PC-3 (cell line): ENCODE data around the gene SYT9. TPM values are rescaled to one million over a fixed set of nuclear protein-coding genes. Genes with fewer than 3 reads are reported as not detected.

Experiments used
- ATAC-seq: fragments of 200-7000 bp; cut with Tn5 transposase; 2 replicates; pipeline ENCODE4 v1.9.1; 2020; ENCODE audit warnings: mild to moderate bottlenecking, moderate library complexity
- BruUV-seq: library from RNA; stranded (reverse); fragments of 400-500 nt; replicated peaks from 2 replicates; lab custom pipeline; 2021; lab: Mats Ljungman, UMichigan
- CTCF ChIA-PET: fragments of 300-600 bp; sonication (Branson Sonifier 250); formaldehyde crosslinking; loops from one replicate; lab custom pipeline; 2022; ENCODE audit warnings: antibody characterized with exemption; lab: Charles Lee
- POLR2A ChIA-PET: fragments of 300-600 bp; sonication (Branson Sonifier 250); formaldehyde crosslinking; loops from one replicate; lab custom pipeline; 2022; ENCODE audit warnings: antibody characterized with exemption; ENCODE audit not compliant: unreplicated experiment; lab: Charles Lee
- DNase-seq: peaks from one replicate; pipeline ENCODE4 v3.0.0-alpha.2; 2015
- H2AFZ ChIP-seq: fragments of 300-600 bp; sonication (generic); 2 replicates; pipeline ENCODE4 v1.6.0; 2016; ENCODE audit warnings: antibody characterized with exemption, low read length
- H3F3A ChIP-seq: fragments of 300-600 bp; sonication (generic); one replicate; pipeline ENCODE4 v1.6.0; 2017; ENCODE audit warnings: antibody characterized with exemption, low read length, control low read depth, mild to moderate bottlenecking; ENCODE audit not compliant: unreplicated experiment
- H3K27ac ChIP-seq: fragments of 300-600 bp; sonication (generic); 2 replicates; pipeline ENCODE4 v1.5.1; 2016; ENCODE audit warnings: mild to moderate bottlenecking, low read length
- H3K27me3 ChIP-seq: fragments of 300-600 bp; sonication (generic); 2 replicates; pipeline ENCODE4 v1.6.1; 2016; ENCODE audit warnings: low read length, mixed read lengths
- H3K36me3 ChIP-seq: fragments of 300-600 bp; sonication (generic); 2 replicates; pipeline ENCODE4 v1.6.1; 2016; ENCODE audit warnings: low read depth, mixed run types, low read length, mixed read lengths
- H3K4me1 ChIP-seq: fragments of 300-600 bp; sonication (generic); 2 replicates; pipeline ENCODE4 v1.5.1; 2016; ENCODE audit warnings: low read length; ENCODE audit not compliant: insufficient read depth
- H3K4me2 ChIP-seq: fragments of 300-600 bp; sonication (generic); 2 replicates; pipeline ENCODE4 v1.6.0; 2016; ENCODE audit warnings: low read length
- H3K4me3 ChIP-seq: fragments of 300-600 bp; sonication (generic); 2 replicates; pipeline ENCODE4 v1.5.1; 2016; ENCODE audit warnings: mild to moderate bottlenecking, low read length, mixed read lengths
- H3K79me2 ChIP-seq: fragments of 300-600 bp; sonication (generic); 2 replicates; pipeline ENCODE4 v1.6.1; 2017; ENCODE audit warnings: low read length, mixed read lengths
- H3K9ac ChIP-seq: fragments of 300-600 bp; sonication (generic); 2 replicates; pipeline ENCODE4 v1.6.0; 2016; ENCODE audit warnings: mild to moderate bottlenecking, low read length
- H3K9me2 ChIP-seq: fragments of 300-600 bp; sonication (generic); replicated peaks from 2 replicates; pipeline ENCODE4 v1.6.1; 2016; ENCODE audit warnings: mixed run types, low read length, mixed read lengths
- H3K9me3 ChIP-seq: fragments of 300-600 bp; sonication (generic); 2 replicates; pipeline ENCODE4 v1.6.1; 2016; ENCODE audit warnings: low read length, mixed read lengths
- H4K20me1 ChIP-seq: fragments of 300-600 bp; sonication (generic); 2 replicates; pipeline ENCODE4 v1.6.1; 2016; ENCODE audit warnings: low read length, mixed read lengths
- CTCF ChIP-seq: fragments of 300-600 bp; sonication (generic); conservative IDR thresholded peaks from 2 replicates; pipeline ENCODE4 v1.5.1; 2017; ENCODE audit warnings: antibody characterized with exemption, low read depth, mild to moderate bottlenecking, low read length
- EZH2 ChIP-seq: fragments of 300-600 bp; sonication (generic); IDR thresholded peaks from one replicate; pipeline ENCODE4 v1.6.1; 2017; ENCODE audit warnings: antibody characterized with exemption, mild to moderate bottlenecking, low read length; ENCODE audit not compliant: unreplicated experiment
- EZH2phosphoT487 ChIP-seq: fragments of 300-600 bp; sonication (generic); IDR thresholded peaks from 2 replicates; pipeline ENCODE4 v1.6.1; 2018; ENCODE audit warnings: mild to moderate bottlenecking, antibody characterized with exemption, low read length, borderline replicate concordance
- intact Hi-C: fragments of 100-400 bp; cut with micrococcal nuclease; formaldehyde crosslinking; loops from 2 replicates; pipeline ENCODE4 v1.9.0; 2023
- total RNA-seq: library from RNA; depleted of rRNA; stranded (reverse); fragments of >200 nt; gene quantifications from 2 replicates; pipeline ENCODE4 v1.2.3, GENCODE V29; 2014

Gene SYT9
- total RNA-seq, 1 experiment from 2014 or later = 6.3 TPM

- Histone ChIP-seq H3K9me2 (no peaks in the 10 kb centered on the region), H3K4me3 (peak overlapping the region; percentile 91), H3F3A (no peaks in the 10 kb centered on the region), H3K9ac (no peak overlapping the region), H3K9me3 (no peaks in the 10 kb centered on the region), H3K4me2 (peak overlapping the region; percentile 99), H4K20me1 (no peaks in the 10 kb centered on the region), H3K27ac (no peak overlapping the region), H3K27me3 (peaks cover 38% of the 10 kb centered on the region), H3K4me1 (peaks cover 6% of the 10 kb centered on the region; the same call in 1 of the 2 replicates), H3K79me2 (no peaks in the 10 kb centered on the region), H3K36me3 (no peaks in the 10 kb centered on the region), H2AFZ (peak overlapping the region; percentile 100)
- ChIA-PET CTCF (no interaction called here), POLR2A (no interaction called here)
- DNase-seq (no peak), ATAC-seq (peak; percentile 5)
- TF ChIP-seq EZH2 (no peak), CTCF (no peak)
- BruUV-seq = no TSS peak
- intact Hi-C loops = loop anchor here (5.0 kb wide), 1 partner anchor 180 kb away; no protein-coding TSS in a partner anchor
Measured at GRCh38 chr11:7512525-7513233, 261.0 kb downstream of the SYT9 start.

- Histone ChIP-seq H3K27me3 (peaks cover 38% of the 10 kb centered on the region), H3K4me3 (peak within 1 kb of the TSS; percentile 91), H3K36me3 (no peaks in the 10 kb centered on the region), H3K9ac (no peak within 1 kb of the TSS), H2AFZ (peak within 1 kb of the TSS; percentile 100), H3F3A (no peaks in the 10 kb centered on the region), H3K9me2 (no peaks in the 10 kb centered on the region), H4K20me1 (no peaks in the 10 kb centered on the region), H3K9me3 (no peaks in the 10 kb centered on the region), H3K79me2 (no peaks in the 10 kb centered on the region), H3K4me2 (peak within 1 kb of the TSS; percentile 99), H3K27ac (no peak within 1 kb of the TSS), H3K4me1 (peaks cover 6% of the 10 kb centered on the region; the same call in 1 of the 2 replicates)
- TF ChIP-seq CTCF = peak; percentile 81
- no peak for TF ChIP-seq EZH2phosphoT487
- ChIA-PET POLR2A (no interaction called here), CTCF (no interaction called here)
- no TSS peak for BruUV-seq
- DNase-seq (peak; percentile 64), ATAC-seq (peak; percentile 94)
- intact Hi-C loops = loop anchor here (5.0 kb wide), 1 partner anchor 179 kb away; no protein-coding TSS in a partner anchor
Measured at GRCh38 chr11:7513234-7514098, 261.8 kb downstream of the SYT9 start, which contains the start of gene PPFIBP2. TSS of gene PPFIBP2 (plus strand) at chr11:7513999. CDS start at chr11:7549476, 35,477 bp downstream.
